K562 (cell line): ENCODE measurements around the gene WNT6. TPM values are rescaled to one million over a fixed set of nuclear protein-coding genes. Genes with fewer than 3 reads are reported as not detected.

ENCODE experiments used
- ATAC-seq: fragments of 200-7000 bp; cut with Tn5 transposase; 3 replicates; pipeline ENCODE4 v1.9.1; 2020; ENCODE audit warnings: moderate library complexity
- BruUV-seq: library from RNA; stranded (reverse); fragments of 400-500 nt; replicated peaks from 2 replicates; lab custom pipeline; 2021; lab: Mats Ljungman, UMichigan
- CTCF ChIA-PET: fragments of 300-600 bp; formaldehyde crosslinking; extraction: SDS; loops from one replicate; lab custom pipeline; 2021; ENCODE audit warnings: low intra/inter-chr PET ratio; lab: Yijun Ruan, JAX
- POLR2A ChIA-PET: fragments of 300-600, 350-650 bp; sonication (Branson Sonifier 250); formaldehyde crosslinking; extraction: SDS; loops from one replicate; lab custom pipeline; 2021; ENCODE audit warnings: antibody characterized with exemption, inconsistent platforms; lab: Yijun Ruan, JAX
- DNase-seq, 4 experiments: peaks; one replicate each; pipeline versions ENCODE4 v3.0.0 to v3.0.0-alpha.2; 2011 to 2018; ENCODE audit warnings: low spot score in 3 of 4, mixed read lengths in 3 of 4; ENCODE audit errors: extremely low read depth in 1 of 4
- FAIRE-seq: peaks from 2 replicates; lab custom pipeline; 2011; peaks lifted over from hg19 to GRCh38; lab: Jason Lieb, UNC
- H2AFZ ChIP-seq: 2 replicates; pipeline ENCODE4 v1.6.0; 2011; ENCODE audit warnings: low read depth, low read length, control low read depth, inconsistent platforms
- H3K27ac ChIP-seq: fragments of 200-600 bp; 3 replicates; pipeline ENCODE4 v1.8.0; 2011; ENCODE audit warnings: low read depth, mild to moderate bottlenecking, control low read depth, inconsistent platforms, low read length, moderate library complexity, mixed read lengths; ENCODE audit errors: extremely low read depth
- H3K27me3 ChIP-seq, 2 experiments: fragments of 300-600 bp in 1 of 2; 2 replicates in 1 of 2; 3 replicates in 1 of 2; pipeline versions ENCODE4 v1.6.0 to v1.8.0; 2011; ENCODE audit warnings: inconsistent platforms in 2 of 2, low read length in 2 of 2, mild to moderate bottlenecking in 1 of 2, mixed read lengths in 1 of 2, moderate library complexity in 1 of 2; ENCODE audit not compliant: control insufficient read depth in 2 of 2, insufficient read depth in 2 of 2
- H3K36me3 ChIP-seq: fragments of 300-600 bp; 3 replicates; pipeline ENCODE4 v1.8.0; 2011; ENCODE audit warnings: mild to moderate bottlenecking, low read length, inconsistent platforms; ENCODE audit not compliant: control insufficient read depth, insufficient read depth
- H3K4me1 ChIP-seq, 2 experiments: fragments of 200-600 bp in 1 of 2; replicated peaks in 1 of 2; 2 replicates in 1 of 2; 3 replicates in 1 of 2; pipeline versions ENCODE4 v1.5.1 to v1.8.0; 2011; ENCODE audit warnings: inconsistent platforms in 2 of 2, low read length in 2 of 2, mild to moderate bottlenecking in 1 of 2, mixed read lengths in 1 of 2, moderate library complexity in 1 of 2; ENCODE audit not compliant: control insufficient read depth in 2 of 2, insufficient read depth in 2 of 2
- H3K4me2 ChIP-seq: 2 replicates; pipeline ENCODE4 v1.6.1; 2011; ENCODE audit warnings: low read length, control low read depth, inconsistent platforms, mixed read lengths; ENCODE audit not compliant: insufficient read depth
- H3K4me3 ChIP-seq: fragments of 200-600 bp; sonication (generic), shearing (Covaris generic); 2 replicates; pipeline ENCODE4 v1.5.1; 2016; ENCODE audit warnings: control low read depth, inconsistent platforms
- H3K79me2 ChIP-seq: fragments of 200-600 bp; 3 replicates; pipeline ENCODE4 v1.8.0; 2011; ENCODE audit warnings: low read length, inconsistent platforms; ENCODE audit not compliant: control insufficient read depth, insufficient read depth
- H3K9ac ChIP-seq, 2 experiments: 2 replicates each; pipeline versions ENCODE4 v1.6.0 to v1.6.1; 2011; ENCODE audit warnings: low read depth in 2 of 2, low read length in 2 of 2, control low read depth in 1 of 2, inconsistent platforms in 1 of 2, mild to moderate bottlenecking in 1 of 2, mixed read lengths in 1 of 2; ENCODE audit not compliant: insufficient read depth in 1 of 2
- H3K9me1 ChIP-seq: one replicate; pipeline ENCODE4 v1.6.0; 2011; ENCODE audit warnings: inconsistent platforms, mild to moderate bottlenecking, low read length, moderate library complexity; ENCODE audit not compliant: control insufficient read depth, insufficient read depth
- H3K9me3 ChIP-seq: replicated peaks from 2 replicates; pipeline ENCODE4 v1.5.1; 2011; ENCODE audit warnings: low read depth, low read length, inconsistent platforms; ENCODE audit not compliant: control insufficient read depth, insufficient read depth
- H4K20me1 ChIP-seq: replicated peaks from 2 replicates; pipeline ENCODE4 v1.6.1; 2011; ENCODE audit warnings: low read length, inconsistent platforms, mixed read lengths; ENCODE audit not compliant: control insufficient read depth, insufficient read depth
- EGR1 ChIP-seq: fragments of 450-650 bp; conservative IDR thresholded peaks from 2 replicates; pipeline ENCODE4 v1.6.1; 2017; ENCODE audit warnings: mild to moderate bottlenecking
- ZNF407 ChIP-seq: fragments of 450-650 bp; IDR thresholded peaks from 2 replicates; pipeline ENCODE4 v1.6.1; 2016; ENCODE audit warnings: low read depth
- WGBS: fragments of 100-300 bp; shearing (Covaris generic); methylation state at CpG from one replicate; pipeline ENCODE4 v1.1.6; 2016; ENCODE audit warnings: low coverage, mixed read lengths; ENCODE audit not compliant: insufficient coverage; ENCODE audit errors: missing lambda C conversion rate; 5-methylcytosine and 5-hydroxymethylcytosine counted together
- in situ Hi-C: fragments of 300-500 bp; cut with MboI; formaldehyde crosslinking; loops from 4 replicates; pipeline ENCODE4 v1.15.0; 2018; ENCODE audit warnings: inconsistent platforms, mixed read lengths
- intact Hi-C: fragments of 100-400 bp; cut with micrococcal nuclease; formaldehyde crosslinking; loops from 2 replicates; pipeline ENCODE4 v1.14.2; 2022
- polyA plus RNA-seq, 8 experiments: library from polyadenylated mRNA; depleted of rRNA in 4 of 8; stranded (reverse) in 5 of 8; unstranded in 3 of 8; fragments of >200 nt; fragmentation: Nextera tagmentation in 2 of 8; fragmentation: Illumina TruSeq in 1 of 8; extraction: Ambion mirVana in 2 of 8; extraction: Trizol in 1 of 8; gene quantifications; 2 replicates each; pipeline versions ENCODE4 v1.2.1 to v1.2.3, GENCODE V29; 2011 to 2014; ENCODE audit warnings: inconsistent platforms in 1 of 8, missing spikeins in 1 of 8
- total RNA-seq, 7 experiments: library from RNA; depleted of rRNA in 6 of 7; stranded (reverse); fragments of >200 nt in 6 of 7; fragmentation: Illumina TruSeq in 2 of 7; extraction: Trizol in 2 of 7; gene quantifications; 2 replicates each; pipeline versions ENCODE4 v1.2.1 to v1.2.3, GENCODE V29; 2011 to 2021; ENCODE audit warnings: low replicate concordance in 1 of 7

The WNT6 gene
- total and polyA plus RNA-seq, 9 of the 15 experiments (the other 6 are each of a cell fraction or from before 2014, with no cell fraction given): not detected

DNA sequence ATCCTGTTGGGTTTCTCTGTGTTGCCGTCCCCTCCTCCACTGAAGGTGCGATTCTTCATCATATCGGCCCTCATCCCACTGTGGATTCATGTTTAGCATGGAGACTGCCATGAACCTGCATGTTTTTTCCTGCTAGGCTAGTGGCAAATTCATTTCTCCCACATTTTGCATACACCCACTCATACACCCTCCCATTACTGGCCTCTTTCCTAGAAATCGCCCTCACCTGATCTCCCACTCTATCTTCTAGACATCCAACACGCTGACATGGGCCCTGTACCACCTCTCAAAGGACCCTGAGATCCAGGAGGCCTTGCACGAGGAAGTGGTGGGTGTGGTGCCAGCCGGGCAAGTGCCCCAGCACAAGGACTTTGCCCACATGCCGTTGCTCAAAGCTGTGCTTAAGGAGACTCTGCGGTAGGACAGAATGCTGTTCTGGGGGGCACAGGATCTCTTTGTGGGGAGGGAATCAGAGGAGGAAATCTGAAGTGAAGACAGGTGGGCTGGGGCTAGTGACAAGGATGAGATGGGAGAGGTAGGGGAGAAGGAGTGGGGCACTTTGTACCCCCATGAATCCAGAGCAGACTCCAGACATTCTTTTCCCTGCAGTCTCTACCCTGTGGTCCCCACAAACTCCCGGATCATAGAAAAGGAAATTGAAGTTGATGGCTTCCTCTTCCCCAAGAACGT, 45.7 kb upstream of the WNT6 start:
- no peak overlapping the region for H2AFZ ChIP-seq
- H3K9me3 ChIP-seq: no peaks in the 10 kb centered on the region
- TF ChIP-seq ZNF407: no peak
- TF ChIP-seq EGR1: 0 out of 2 replicates have a peak, but pooled peaks have one; percentile 8
- TF ChIP-seq, all 486 proteins: peak for 1
- FAIRE-seq (no peak), ATAC-seq (no peak), DNase-seq (no peak)
- ChIA-PET CTCF (no interaction called here), POLR2A (no interaction called here)
- H3K36me3 ChIP-seq: no peaks in the 10 kb centered on the region
- no peak overlapping the region for H3K4me2 ChIP-seq
- no peak overlapping the region for H3K27ac ChIP-seq
- H3K4me1 ChIP-seq: no peaks in the 10 kb centered on the region
- H4K20me1 ChIP-seq: no peaks in the 10 kb centered on the region
- peaks cover 14 to 56% of the 10 kb centered on the region in 2 experiments; a peak in 4 of 5 replicates for H3K27me3 ChIP-seq
- no peak overlapping the region for H3K9ac ChIP-seq
- BruUV-seq: no TSS peak
- in situ Hi-C loops (no loop called here), intact Hi-C loops (no loop called here)
- H3K4me3 ChIP-seq: no peak overlapping the region
- H3K9me1 ChIP-seq: no peaks in the 10 kb centered on the region
- no peaks in the 10 kb centered on the region for H3K79me2 ChIP-seq
- WGBS: 0% methylated on average over 10 of the region's 11 CpGs
